Measurements from ENCODE around the gene WDR36. TPM values are rescaled to one million over a fixed set of nuclear protein-coding genes. Genes with fewer than 3 reads are reported as not detected.
"Not testable (repeated sequence)": the region's sequence is repeated elsewhere in the genome, so short reads cannot be mapped to it uniquely, and the experiment has no call there.

The WDR36 gene
- polyA plus RNA-seq, 1 donor (not counting 4 experiments of a cell fraction or from before 2014, with no cell fraction given), result 37.8 TPM

GRCh38 chr5:111135946-111136345, 43.8 kb downstream of the WDR36 start:
- Histone ChIP-seq H3K9me3 (ENCODE audit: control insufficient read depth, low read depth, low read length) (no peaks in the 10 kb centered on the region), H3K4me2 (ENCODE audit: control insufficient read depth, extremely low read depth, insufficient read depth, low read depth, low read length) (peak overlapping the region; percentile 47), H3K4me1 (ENCODE audit: control insufficient read depth, extremely low read depth, insufficient read depth, low read length) (peaks cover 11% of the 10 kb centered on the region), H2AFZ (ENCODE audit: control insufficient read depth, low read length) (no peak overlapping the region), H3K27ac (ENCODE audit: control insufficient read depth, insufficient read depth, low read length) (no peak overlapping the region), H3K36me3 (ENCODE audit: control insufficient read depth in 2 of 2, extremely low read depth in 1 of 2, insufficient read depth in 2 of 2, low read length in 2 of 2) (no peaks in the 10 kb centered on the region), H3K4me3 (ENCODE audit: control insufficient read depth in 2 of 3, extremely low read depth in 1 of 3, insufficient read depth in 2 of 3, low read depth in 1 of 3, low read length in 3 of 3) (no peak overlapping the region), H4K20me1 (ENCODE audit: control insufficient read depth, extremely low read depth, insufficient read depth, low read length) (no peaks in the 10 kb centered on the region), H3K79me2 (ENCODE audit: control insufficient read depth, insufficient read depth, low read length) (no peaks in the 10 kb centered on the region), H3K27me3 (ENCODE audit: control insufficient read depth, extremely low read depth, insufficient read depth, low read length) (no peaks in the 10 kb centered on the region), H3K9me1 (ENCODE audit: control insufficient read depth, extremely low read depth, insufficient read depth, low read length) (no peaks in the 10 kb centered on the region), H3K9ac (ENCODE audit: control insufficient read depth, extremely low read depth, insufficient read depth, low read length) (no peak overlapping the region)
- TF ChIP-seq EZH2 (IDR thresholded peaks at IDR 0.05; ENCODE audit: low read length) (no peak), CTCF (optimal IDR thresholded peaks at IDR 0.05 in 1 of 3, IDR thresholded peaks at IDR 0.05 in 1 of 3, conservative IDR thresholded peaks at IDR 0.05 in 1 of 3; ENCODE audit: extremely low read depth in 1 of 3, insufficient read depth in 2 of 3, low read length in 3 of 3) (no peak)
- dilution Hi-C loops (cut with MboI; ENCODE audit: extremely low pct_ligation_motif_present, low sequenced_read_pairs), result no loop called here
- FAIRE-seq (peak; percentile 95), DNase-seq (ENCODE audit: low read depth, low spot score) (no peak)

- Histone ChIP-seq H3K27ac (ENCODE audit: control insufficient read depth, insufficient read depth, low read length) (no peak overlapping the region), H3K4me2 (ENCODE audit: control insufficient read depth, extremely low read depth, insufficient read depth, low read depth, low read length) (no peak overlapping the region), H3K9me3 (ENCODE audit: control insufficient read depth, low read depth, low read length) (no peaks in the 10 kb centered on the region), H3K9me1 (ENCODE audit: control insufficient read depth, extremely low read depth, insufficient read depth, low read length) (no peaks in the 10 kb centered on the region), H3K79me2 (ENCODE audit: control insufficient read depth, insufficient read depth, low read length) (no peaks in the 10 kb centered on the region), H3K36me3 (ENCODE audit: control insufficient read depth in 2 of 2, extremely low read depth in 1 of 2, insufficient read depth in 2 of 2, low read length in 2 of 2) (no peaks in the 10 kb centered on the region), H3K4me1 (ENCODE audit: control insufficient read depth, extremely low read depth, insufficient read depth, low read length) (peaks cover 15% of the 10 kb centered on the region), H4K20me1 (ENCODE audit: control insufficient read depth, extremely low read depth, insufficient read depth, low read length) (no peaks in the 10 kb centered on the region), H3K27me3 (ENCODE audit: control insufficient read depth, extremely low read depth, insufficient read depth, low read length) (no peaks in the 10 kb centered on the region), H3K9ac (ENCODE audit: control insufficient read depth, extremely low read depth, insufficient read depth, low read length) (no peak overlapping the region), H3K4me3 (ENCODE audit: control insufficient read depth in 2 of 3, extremely low read depth in 1 of 3, insufficient read depth in 2 of 3, low read depth in 1 of 3, low read length in 3 of 3) (no peak overlapping the region), H2AFZ (ENCODE audit: control insufficient read depth, low read length) (no peak overlapping the region)
- DNase-seq (ENCODE audit: low read depth, low spot score) (no peak), FAIRE-seq (no peak)
- dilution Hi-C loops (cut with MboI; ENCODE audit: extremely low pct_ligation_motif_present, low sequenced_read_pairs), result no loop called here
- TF ChIP-seq EZH2 (IDR thresholded peaks at IDR 0.05; ENCODE audit: low read length) (no peak), CTCF (optimal IDR thresholded peaks at IDR 0.05 in 1 of 3, IDR thresholded peaks at IDR 0.05 in 1 of 3, conservative IDR thresholded peaks at IDR 0.05 in 1 of 3; ENCODE audit: extremely low read depth in 1 of 3, insufficient read depth in 2 of 3, low read length in 3 of 3) (no peak)
These were observed 45.9 kb downstream of the WDR36 start for GRCh38 chr5:111138096-111138495.

DNA sequence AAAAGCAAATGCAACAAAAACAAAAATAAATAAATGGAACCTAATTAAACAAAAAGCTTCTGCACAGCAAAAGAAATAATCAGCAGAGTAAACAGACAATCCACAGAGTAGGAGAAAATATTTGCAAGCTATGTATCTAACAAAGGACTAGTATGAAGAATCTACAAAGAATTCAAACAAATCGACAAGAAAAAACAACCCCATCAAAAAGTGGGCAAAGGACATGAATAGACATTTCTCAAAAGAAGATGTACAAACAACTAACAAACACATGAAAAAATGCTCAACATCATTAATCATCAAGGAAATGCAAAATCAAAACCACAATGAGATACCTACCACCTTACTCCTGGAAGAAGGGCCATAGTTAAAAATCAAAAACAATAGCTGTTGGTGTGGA, 49.3 kb downstream of the WDR36 start:
- H3K4me3 ChIP-seq (ENCODE audit: control insufficient read depth in 2 of 3, extremely low read depth in 1 of 3, insufficient read depth in 2 of 3, low read depth in 1 of 3, low read length in 3 of 3); H3K27ac ChIP-seq (ENCODE audit: control insufficient read depth, insufficient read depth, low read length); H3K9ac ChIP-seq (ENCODE audit: control insufficient read depth, extremely low read depth, insufficient read depth, low read length); H3K4me2 ChIP-seq (ENCODE audit: control insufficient read depth, extremely low read depth, insufficient read depth, low read depth, low read length); H3K79me2 ChIP-seq (ENCODE audit: control insufficient read depth, insufficient read depth, low read length); H3K9me3 ChIP-seq (ENCODE audit: control insufficient read depth, low read depth, low read length); H4K20me1 ChIP-seq (ENCODE audit: control insufficient read depth, extremely low read depth, insufficient read depth, low read length); H3K9me1 ChIP-seq (ENCODE audit: control insufficient read depth, extremely low read depth, insufficient read depth, low read length); dilution Hi-C loops (cut with MboI; ENCODE audit: extremely low pct_ligation_motif_present, low sequenced_read_pairs); H2AFZ ChIP-seq (ENCODE audit: control insufficient read depth, low read length); H3K36me3 ChIP-seq (ENCODE audit: control insufficient read depth in 2 of 2, extremely low read depth in 1 of 2, insufficient read depth in 2 of 2, low read length in 2 of 2); H3K27me3 ChIP-seq (ENCODE audit: control insufficient read depth, extremely low read depth, insufficient read depth, low read length); DNase-seq (ENCODE audit: low read depth, low spot score): not testable (repeated sequence)
- peaks cover 22% of the 10 kb centered on the region for H3K4me1 ChIP-seq (ENCODE audit: control insufficient read depth, extremely low read depth, insufficient read depth, low read length)
- peak; percentile 32 for FAIRE-seq

Measured in keratinocyte (primary cell).